SHP77 treated with DMSO at 0.1 percent for 48 hours (cell line): Measurements from ENCODE around the gene AP4E1.
"Not testable (repeated sequence)": the region's sequence is repeated elsewhere in the genome, so short reads cannot be mapped to it uniquely, and the experiment has no call there.

Source experiments
- DNase-seq: peaks from one replicate; lab custom pipeline; 2025; lab: John Stamatoyannopoulos, UW

AP4E1 gene

GRCh38 chr15:50908209-50909009, at the start of gene AP4E1:
AP4E1 (plus strand) TSS chr15:50908683; CDS start chr15:50908779, 96 bp downstream.
- peak; percentile 89 for DNase-seq

GRCh38 chr15:50860824-50861223, 47.7 kb upstream of the AP4E1 start:
- no peak for DNase-seq

- DNase-seq: no peak
Observed at GRCh38 chr15:50862553-50862952, 45.9 kb upstream of the AP4E1 start.

- DNase-seq: no peak
Observed at GRCh38 chr15:50864873-50865272, 43.6 kb upstream of the AP4E1 start.

- no peak for DNase-seq
Observed at GRCh38 chr15:50865515-50866353, 42.7 kb upstream of the AP4E1 start.

GRCh38 chr15:50871832-50872231, 36.7 kb upstream of the AP4E1 start:
- DNase-seq: no peak

GRCh38 chr15:50872832-50873426, 35.6 kb upstream of the AP4E1 start:
- DNase-seq: no peak

- no peak for DNase-seq
Observed at GRCh38 chr15:50873935-50874361, 34.5 kb upstream of the AP4E1 start.

GRCh38 chr15:50875238-50875637, 33.2 kb upstream of the AP4E1 start:
- not testable (repeated sequence) for DNase-seq

GRCh38 chr15:50876260-50876988, 32.1 kb upstream of the AP4E1 start:
- DNase-seq: no peak

- DNase-seq: peak; percentile 41
Observed at GRCh38 chr15:50876989-50877360, 31.5 kb upstream of the AP4E1 start.

- no peak for DNase-seq
Observed at GRCh38 chr15:50879016-50879617, 29.4 kb upstream of the AP4E1 start.

- DNase-seq: no peak
Observed at GRCh38 chr15:50880206-50880605, 28.3 kb upstream of the AP4E1 start.

GRCh38 chr15:50880651-50881114, 27.8 kb upstream of the AP4E1 start:
- DNase-seq: no peak

GRCh38 chr15:50881121-50882048, 27.1 kb upstream of the AP4E1 start:
- no peak for DNase-seq

GRCh38 chr15:50883903-50884302, 24.6 kb upstream of the AP4E1 start:
- no peak for DNase-seq

- no peak for DNase-seq
Observed at GRCh38 chr15:50884540-50884939, 23.9 kb upstream of the AP4E1 start.

- DNase-seq: no peak
Observed at GRCh38 chr15:50886139-50886467, 22.4 kb upstream of the AP4E1 start.

GRCh38 chr15:50886611-50887345, 21.7 kb upstream of the AP4E1 start:
- DNase-seq: no peak

GRCh38 chr15:50888054-50888453, 20.4 kb upstream of the AP4E1 start:
- no peak for DNase-seq
